ENCODE results near the gene TOM1L1. TPM values are rescaled to one million over a fixed set of nuclear protein-coding genes. Genes with fewer than 3 reads are reported as not detected.

TOM1L1 gene, protein sequence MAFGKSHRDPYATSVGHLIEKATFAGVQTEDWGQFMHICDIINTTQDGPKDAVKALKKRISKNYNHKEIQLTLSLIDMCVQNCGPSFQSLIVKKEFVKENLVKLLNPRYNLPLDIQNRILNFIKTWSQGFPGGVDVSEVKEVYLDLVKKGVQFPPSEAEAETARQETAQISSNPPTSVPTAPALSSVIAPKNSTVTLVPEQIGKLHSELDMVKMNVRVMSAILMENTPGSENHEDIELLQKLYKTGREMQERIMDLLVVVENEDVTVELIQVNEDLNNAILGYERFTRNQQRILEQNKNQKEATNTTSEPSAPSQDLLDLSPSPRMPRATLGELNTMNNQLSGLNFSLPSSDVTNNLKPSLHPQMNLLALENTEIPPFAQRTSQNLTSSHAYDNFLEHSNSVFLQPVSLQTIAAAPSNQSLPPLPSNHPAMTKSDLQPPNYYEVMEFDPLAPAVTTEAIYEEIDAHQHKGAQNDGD
- 10 to 100 TPM; 52.8 to 81.3 TPM for total RNA-seq

DNA sequence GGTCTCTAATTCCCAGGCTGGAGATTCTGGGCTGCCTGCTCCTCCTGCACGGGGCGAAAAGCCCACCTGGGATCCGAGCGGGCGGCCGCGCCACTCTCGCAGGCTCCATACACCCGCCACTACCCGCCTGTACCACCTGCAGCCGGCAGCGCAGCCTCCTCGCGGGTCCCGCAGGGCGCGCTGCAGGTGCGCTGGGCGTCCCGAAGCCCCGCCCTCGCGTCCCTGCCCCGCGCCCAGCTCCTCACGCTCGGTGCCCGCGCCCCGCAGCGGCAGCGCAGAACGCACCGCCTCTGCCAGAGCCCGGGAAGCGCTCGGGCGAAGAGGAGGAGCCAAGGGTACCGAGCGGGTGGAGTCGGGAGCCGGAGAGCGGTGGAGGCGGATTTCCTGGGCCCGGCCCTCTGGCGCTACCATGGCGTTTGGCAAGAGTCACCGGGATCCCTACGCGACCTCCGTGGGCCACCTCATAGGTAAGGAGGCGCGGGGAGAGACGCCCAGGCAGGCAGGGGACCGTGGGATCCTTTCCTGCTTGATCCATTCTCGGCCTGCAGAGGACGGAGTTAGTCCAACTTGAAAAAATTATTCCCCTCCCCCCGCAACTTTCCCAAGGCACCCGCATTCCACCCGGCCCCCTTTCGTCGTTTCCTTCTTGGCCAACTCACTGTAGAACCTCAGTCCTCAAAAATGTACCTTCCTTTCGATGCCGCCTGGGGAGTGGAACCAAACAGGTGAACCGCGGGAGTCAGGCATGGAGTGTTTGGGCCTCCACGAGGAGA, at the start of gene TOM1L1:
TOM1L1 (plus strand) TSS at position 396 of the 773 bp plus-strand sequence; CDS start at position 410, 14 bp downstream.
- WGBS: 2% methylated on average over 36 of the region's 67 CpGs

DNA sequence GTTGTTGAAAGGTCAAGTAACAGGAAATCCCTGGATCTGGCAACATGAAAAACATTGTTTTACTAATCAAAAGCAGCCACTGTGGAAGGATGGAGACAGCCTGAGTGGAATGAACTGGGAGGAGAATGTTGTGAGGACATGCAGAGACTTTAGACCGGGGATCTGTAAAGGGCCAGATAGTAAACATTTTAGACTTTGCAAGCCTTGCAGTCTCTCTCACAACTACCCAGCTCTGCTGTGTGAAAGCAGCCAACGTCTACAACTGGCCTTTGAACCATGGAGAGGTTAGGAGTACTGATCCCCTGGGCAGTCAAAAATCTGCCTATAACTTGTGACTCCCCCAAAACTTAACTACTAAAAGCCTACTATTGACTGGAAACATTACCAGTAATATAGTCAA, 41.5 kb upstream of the TOM1L1 start:
- no peaks in the 10 kb centered on the region for H3K9me3 ChIP-seq
- no peaks in the 10 kb centered on the region for H3K4me1 ChIP-seq (replicated peaks)
- no peak overlapping the region for H3K27ac ChIP-seq
- intact Hi-C loops (cut with DNase I): no loop called here
- no peaks in the 10 kb centered on the region for H3K36me3 ChIP-seq
- WGBS: 59% methylated on average over 2 of the region's 2 CpGs
- no peak for TF ChIP-seq POLR2A (IDR thresholded peaks at IDR 0.05)
- TF ChIP-seq, protein P1, sequence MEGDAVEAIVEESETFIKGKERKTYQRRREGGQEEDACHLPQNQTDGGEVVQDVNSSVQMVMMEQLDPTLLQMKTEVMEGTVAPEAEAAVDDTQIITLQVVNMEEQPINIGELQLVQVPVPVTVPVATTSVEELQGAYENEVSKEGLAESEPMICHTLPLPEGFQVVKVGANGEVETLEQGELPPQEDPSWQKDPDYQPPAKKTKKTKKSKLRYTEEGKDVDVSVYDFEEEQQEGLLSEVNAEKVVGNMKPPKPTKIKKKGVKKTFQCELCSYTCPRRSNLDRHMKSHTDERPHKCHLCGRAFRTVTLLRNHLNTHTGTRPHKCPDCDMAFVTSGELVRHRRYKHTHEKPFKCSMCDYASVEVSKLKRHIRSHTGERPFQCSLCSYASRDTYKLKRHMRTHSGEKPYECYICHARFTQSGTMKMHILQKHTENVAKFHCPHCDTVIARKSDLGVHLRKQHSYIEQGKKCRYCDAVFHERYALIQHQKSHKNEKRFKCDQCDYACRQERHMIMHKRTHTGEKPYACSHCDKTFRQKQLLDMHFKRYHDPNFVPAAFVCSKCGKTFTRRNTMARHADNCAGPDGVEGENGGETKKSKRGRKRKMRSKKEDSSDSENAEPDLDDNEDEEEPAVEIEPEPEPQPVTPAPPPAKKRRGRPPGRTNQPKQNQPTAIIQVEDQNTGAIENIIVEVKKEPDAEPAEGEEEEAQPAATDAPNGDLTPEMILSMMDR (IDR thresholded peaks at IDR 0.05): no peak
- no peak overlapping the region for H3K4me3 ChIP-seq
- H3K27me3 ChIP-seq (replicated peaks; ENCODE audit: insufficient read depth): no peaks in the 10 kb centered on the region
- DNase-seq (ENCODE audit: low spot score): no peak

More for the DNA sequence above, at the start of gene TOM1L1:
- intact Hi-C loops (cut with DNase I): loop anchor here (5.0 kb wide), 1 partner anchor 67 kb away; the partner anchor contains the start of genes COX11 and STXBP4
- Histone ChIP-seq H3K27ac (peak within 1 kb of the TSS; percentile 74 to 76), H3K9me3 (no peaks in the 10 kb centered on the region), H3K4me1 (replicated peaks) (peaks cover 13% of the 10 kb centered on the region), H3K27me3 (replicated peaks; ENCODE audit: insufficient read depth) (no peaks in the 10 kb centered on the region), H3K4me3 (peak within 1 kb of the TSS; percentile 50 to 52), H3K36me3 (no peaks in the 10 kb centered on the region)
- TF ChIP-seq POLR2AphosphoS5 (IDR thresholded peaks at IDR 0.05) (peak; percentile 57), POLR2A (IDR thresholded peaks at IDR 0.05) (peak; percentile 50)
- TF ChIP-seq, protein P1 (IDR thresholded peaks at IDR 0.05): peak in 2 of 4 experiments; percentile 39 to 47
- peak; percentile 75 for DNase-seq (ENCODE audit: low spot score)

DNA sequence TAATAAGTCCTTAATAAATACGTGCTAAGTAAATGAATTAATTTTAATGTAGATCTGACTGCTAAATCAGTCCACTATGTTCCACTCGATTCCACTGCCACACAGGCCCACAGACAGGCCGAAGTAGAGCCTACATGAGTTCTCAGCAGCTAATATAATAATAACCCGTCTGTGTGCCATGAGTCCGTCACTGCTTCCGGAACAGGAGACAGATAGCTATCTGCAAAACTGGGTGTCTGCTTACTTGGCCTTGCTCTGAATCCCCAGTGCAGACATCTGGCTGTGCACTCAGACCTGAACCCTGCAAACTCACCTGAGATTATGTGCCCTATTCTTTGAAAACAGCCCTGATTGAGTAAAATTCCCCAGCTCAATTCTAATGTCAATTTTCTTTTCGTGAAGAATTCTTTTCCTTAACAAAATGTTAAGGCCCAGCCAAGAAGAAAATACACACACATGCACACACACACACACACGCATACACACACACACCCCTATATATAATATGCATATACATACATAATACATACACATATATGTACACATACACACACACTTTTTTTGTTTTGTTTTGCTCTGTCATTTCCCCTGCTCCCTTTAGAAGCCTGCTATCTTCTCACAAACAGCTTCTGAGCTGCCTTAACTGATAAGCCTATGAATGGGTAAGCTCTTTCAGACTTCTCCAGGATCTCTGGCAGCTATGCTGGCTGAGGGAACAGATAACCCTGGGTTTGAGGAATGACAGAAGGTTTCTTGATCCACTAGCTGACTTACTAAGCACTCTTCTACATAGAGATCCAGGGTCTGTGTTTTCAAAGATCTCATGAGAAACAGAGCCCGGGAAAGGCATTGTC, 39.8 kb upstream of the TOM1L1 start:
- no peak for DNase-seq (ENCODE audit: low spot score)
- H3K4me3 ChIP-seq: no peak overlapping the region
- no peaks in the 10 kb centered on the region for H3K27me3 ChIP-seq (replicated peaks; ENCODE audit: insufficient read depth)
- TF ChIP-seq POLR2A (IDR thresholded peaks at IDR 0.05): no peak
- TF ChIP-seq, protein P1 (IDR thresholded peaks at IDR 0.05): no peak
- TF ChIP-seq POLR2AphosphoS5 (IDR thresholded peaks at IDR 0.05): no peak
- no peak overlapping the region for H3K27ac ChIP-seq
- H3K36me3 ChIP-seq: no peaks in the 10 kb centered on the region
- intact Hi-C loops (cut with DNase I): no loop called here
- H3K4me1 ChIP-seq (replicated peaks): no peaks in the 10 kb centered on the region
- WGBS: 86% methylated on average over 9 of the region's 9 CpGs
- H3K9me3 ChIP-seq: no peaks in the 10 kb centered on the region

DNA sequence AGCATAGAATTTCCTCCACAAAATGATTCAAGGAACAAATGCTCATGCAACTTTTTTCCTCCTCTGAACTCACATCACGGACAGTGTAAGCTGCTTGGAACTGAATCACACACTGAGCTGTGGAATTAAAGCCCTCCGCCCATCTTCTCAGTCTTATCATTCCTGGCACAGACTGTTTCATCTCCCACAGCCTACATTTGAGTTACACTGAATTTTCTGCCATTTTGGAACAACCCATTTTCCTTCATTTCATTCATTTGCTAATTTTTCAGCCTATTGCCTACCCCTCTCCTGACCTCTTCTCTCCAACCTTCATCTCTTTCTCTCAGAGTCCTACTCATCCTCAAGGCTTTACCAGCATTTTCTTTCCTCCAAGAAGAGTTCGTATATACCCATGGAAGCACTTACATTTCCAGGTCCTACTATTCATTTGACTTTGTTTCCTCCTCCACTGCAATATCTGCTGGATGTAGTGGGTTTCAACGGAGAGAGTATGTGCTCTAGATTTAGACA, 39.1 kb upstream of the TOM1L1 start:
- H3K4me3 ChIP-seq: no peak overlapping the region
- no peaks in the 10 kb centered on the region for H3K4me1 ChIP-seq (replicated peaks)
- no peaks in the 10 kb centered on the region for H3K9me3 ChIP-seq
- intact Hi-C loops (cut with DNase I): no loop called here
- no peaks in the 10 kb centered on the region for H3K36me3 ChIP-seq
- WGBS: 89% methylated on average over 4 of the region's 4 CpGs
- H3K27ac ChIP-seq: no peak overlapping the region
- H3K27me3 ChIP-seq (replicated peaks; ENCODE audit: insufficient read depth): no peaks in the 10 kb centered on the region
- TF ChIP-seq, protein P1 (IDR thresholded peaks at IDR 0.05): no peak
- TF ChIP-seq POLR2AphosphoS5 (IDR thresholded peaks at IDR 0.05) (no peak), POLR2A (IDR thresholded peaks at IDR 0.05) (no peak)
- no peak for DNase-seq (ENCODE audit: low spot score)
